SU-DHL-6 (cell line): ENCODE measurements around the gene PPARA.

Experiments used
- H2AFZ ChIP-seq: fragments of 200-600 bp; sonication (generic); 2 replicates; pipeline ENCODE4 v1.6.1; 2014; ENCODE audit warnings: low read depth, mild to moderate bottlenecking, moderate library complexity, mixed read lengths, antibody characterized with exemption, low read length; ENCODE audit not compliant: severe bottlenecking
- H3F3A ChIP-seq: fragments of 200-600 bp; shearing (Covaris generic); 2 replicates; pipeline ENCODE4 v1.6.0; 2016; ENCODE audit warnings: antibody characterized with exemption, mild to moderate bottlenecking; ENCODE audit not compliant: insufficient read depth
- H3K27ac ChIP-seq: fragments of 200-600 bp; sonication (generic); 2 replicates; pipeline ENCODE4 v1.5.1; 2016; ENCODE audit warnings: low read depth, mild to moderate bottlenecking, low read length, moderate library complexity, mixed read lengths
- H3K27me3 ChIP-seq: fragments of 200-600 bp; sonication (generic), shearing (Covaris generic); 2 replicates; pipeline ENCODE4 v1.6.0; 2014; ENCODE audit warnings: mild to moderate bottlenecking, low read length
- H3K36me3 ChIP-seq: fragments of 200-600 bp; sonication (generic); 2 replicates; pipeline ENCODE4 v1.6.1; 2014; ENCODE audit warnings: mild to moderate bottlenecking, low read length, mixed read lengths
- H3K4me2 ChIP-seq: fragments of 300-600, 200-600 bp; shearing (Covaris generic), sonication (generic); 2 replicates; pipeline ENCODE4 v1.6.0; 2014; ENCODE audit warnings: low read length, low read depth, mild to moderate bottlenecking; ENCODE audit not compliant: poor library complexity, severe bottlenecking
- H3K4me3 ChIP-seq: fragments of 200-600 bp; sonication (generic); 2 replicates; pipeline ENCODE4 v1.5.1; 2014; ENCODE audit warnings: antibody characterized with exemption, low read length, mild to moderate bottlenecking, mixed read lengths; ENCODE audit not compliant: insufficient read depth, poor library complexity, severe bottlenecking
- H3K79me2 ChIP-seq: fragments of 200-600 bp; sonication (generic); 2 replicates; pipeline ENCODE4 v1.6.1; 2014; ENCODE audit warnings: mild to moderate bottlenecking, low read length, moderate library complexity; ENCODE audit not compliant: insufficient read depth
- H3K9ac ChIP-seq: fragments of 200-600 bp; sonication (generic); 2 replicates; pipeline ENCODE4 v1.7.0; 2014; ENCODE audit warnings: mild to moderate bottlenecking, low read length
- H3K9me2 ChIP-seq: fragments of 200-600 bp; sonication (generic); replicated peaks from 2 replicates; pipeline ENCODE4 v1.6.1; 2014; ENCODE audit warnings: low read length; ENCODE audit not compliant: insufficient read depth
- H3K9me3 ChIP-seq: fragments of 200-600 bp; sonication (generic); 2 replicates; pipeline ENCODE4 v1.6.1; 2014; ENCODE audit warnings: low read length, mixed read lengths; ENCODE audit not compliant: insufficient read depth
- H4K20me1 ChIP-seq: fragments of 200-600 bp; sonication (generic); 2 replicates; pipeline ENCODE4 v1.6.1; 2014; ENCODE audit warnings: low read depth, mild to moderate bottlenecking, antibody characterized with exemption, low read length, moderate library complexity, mixed read lengths
- EZH2phosphoT487 ChIP-seq: fragments of 200-600 bp; sonication (generic), shearing (Covaris generic); conservative IDR thresholded peaks from 2 replicates; pipeline ENCODE4 v1.6.1; 2018; ENCODE audit warnings: mild to moderate bottlenecking, antibody characterized with exemption, low read length, moderate library complexity, mixed read lengths
- TF ChIP-seq, protein P1 (sequence below): fragments of 200-600 bp; sonication (generic); IDR thresholded peaks from one replicate; pipeline ENCODE4 v1.5.1; 2017; ENCODE audit warnings: antibody characterized with exemption, mild to moderate bottlenecking, low read length, moderate library complexity; ENCODE audit not compliant: insufficient read depth, poor library complexity, severe bottlenecking

PPARA gene

DNA sequence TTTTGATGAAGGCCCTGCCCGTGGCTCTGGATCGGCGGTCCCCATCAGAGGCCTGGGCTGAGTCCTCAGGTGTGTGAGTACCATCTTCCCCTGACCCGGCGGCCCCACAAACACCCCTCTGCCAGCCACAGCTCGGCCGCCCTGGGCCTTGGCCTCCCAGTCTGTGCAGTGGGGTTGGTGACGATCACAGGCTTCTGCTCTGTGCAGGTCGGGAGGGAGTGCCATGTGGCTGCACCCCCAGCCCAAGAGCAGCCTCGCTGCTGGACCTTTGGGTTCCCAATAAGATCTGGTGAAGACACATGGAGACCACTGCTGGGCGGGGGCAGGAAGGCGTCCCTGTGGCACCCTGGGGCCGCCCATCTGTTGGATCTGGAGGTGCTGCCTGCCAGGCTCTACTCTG is 47.1 kb upstream of the PPARA start:
- TF ChIP-seq EZH2phosphoT487 = no peak
- TF ChIP-seq, protein P1, sequence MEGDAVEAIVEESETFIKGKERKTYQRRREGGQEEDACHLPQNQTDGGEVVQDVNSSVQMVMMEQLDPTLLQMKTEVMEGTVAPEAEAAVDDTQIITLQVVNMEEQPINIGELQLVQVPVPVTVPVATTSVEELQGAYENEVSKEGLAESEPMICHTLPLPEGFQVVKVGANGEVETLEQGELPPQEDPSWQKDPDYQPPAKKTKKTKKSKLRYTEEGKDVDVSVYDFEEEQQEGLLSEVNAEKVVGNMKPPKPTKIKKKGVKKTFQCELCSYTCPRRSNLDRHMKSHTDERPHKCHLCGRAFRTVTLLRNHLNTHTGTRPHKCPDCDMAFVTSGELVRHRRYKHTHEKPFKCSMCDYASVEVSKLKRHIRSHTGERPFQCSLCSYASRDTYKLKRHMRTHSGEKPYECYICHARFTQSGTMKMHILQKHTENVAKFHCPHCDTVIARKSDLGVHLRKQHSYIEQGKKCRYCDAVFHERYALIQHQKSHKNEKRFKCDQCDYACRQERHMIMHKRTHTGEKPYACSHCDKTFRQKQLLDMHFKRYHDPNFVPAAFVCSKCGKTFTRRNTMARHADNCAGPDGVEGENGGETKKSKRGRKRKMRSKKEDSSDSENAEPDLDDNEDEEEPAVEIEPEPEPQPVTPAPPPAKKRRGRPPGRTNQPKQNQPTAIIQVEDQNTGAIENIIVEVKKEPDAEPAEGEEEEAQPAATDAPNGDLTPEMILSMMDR = no peak
- Histone ChIP-seq H3K9me3 (no peaks in the 10 kb centered on the region), H3K9ac (no peak overlapping the region), H3K27ac (no peak overlapping the region), H4K20me1 (no peaks in the 10 kb centered on the region), H3K36me3 (no peaks in the 10 kb centered on the region), H3K9me2 (no peaks in the 10 kb centered on the region), H3K4me3 (no peak overlapping the region), H3F3A (no peaks in the 10 kb centered on the region), H3K79me2 (no peaks in the 10 kb centered on the region), H3K27me3 (no peaks in the 10 kb centered on the region), H2AFZ (no peak overlapping the region), H3K4me2 (no peak overlapping the region)

DNA sequence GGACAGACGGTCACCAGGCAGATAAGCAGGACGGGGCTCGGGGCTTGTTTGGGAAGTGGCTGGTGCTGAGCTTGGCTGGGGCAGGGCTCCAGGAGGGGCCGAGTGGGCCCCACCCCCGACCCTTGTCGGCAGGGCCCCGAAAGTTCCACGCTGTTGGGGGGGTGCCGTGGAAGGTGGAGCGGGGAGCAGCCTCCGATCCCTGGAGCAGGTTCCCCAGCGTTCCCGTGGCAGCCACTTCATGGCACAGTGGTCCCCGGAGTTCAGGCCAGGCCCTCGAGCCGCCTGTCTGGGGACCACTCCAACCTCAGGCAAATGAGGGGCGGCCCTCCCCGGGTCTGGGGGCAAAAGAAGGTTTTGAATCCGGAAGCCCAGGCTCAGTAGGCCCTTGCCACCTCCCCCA is 46.7 kb upstream of the PPARA start:
- Histone ChIP-seq H3K36me3 (no peaks in the 10 kb centered on the region), H3F3A (no peaks in the 10 kb centered on the region), H2AFZ (no peak overlapping the region), H3K4me2 (no peak overlapping the region), H3K27ac (no peak overlapping the region), H3K9me3 (no peaks in the 10 kb centered on the region), H3K79me2 (no peaks in the 10 kb centered on the region), H3K27me3 (no peaks in the 10 kb centered on the region), H3K9ac (no peak overlapping the region), H4K20me1 (no peaks in the 10 kb centered on the region), H3K4me3 (no peak overlapping the region), H3K9me2 (no peaks in the 10 kb centered on the region)
- no peak for TF ChIP-seq EZH2phosphoT487
- TF ChIP-seq, protein P1 = no peak

DNA sequence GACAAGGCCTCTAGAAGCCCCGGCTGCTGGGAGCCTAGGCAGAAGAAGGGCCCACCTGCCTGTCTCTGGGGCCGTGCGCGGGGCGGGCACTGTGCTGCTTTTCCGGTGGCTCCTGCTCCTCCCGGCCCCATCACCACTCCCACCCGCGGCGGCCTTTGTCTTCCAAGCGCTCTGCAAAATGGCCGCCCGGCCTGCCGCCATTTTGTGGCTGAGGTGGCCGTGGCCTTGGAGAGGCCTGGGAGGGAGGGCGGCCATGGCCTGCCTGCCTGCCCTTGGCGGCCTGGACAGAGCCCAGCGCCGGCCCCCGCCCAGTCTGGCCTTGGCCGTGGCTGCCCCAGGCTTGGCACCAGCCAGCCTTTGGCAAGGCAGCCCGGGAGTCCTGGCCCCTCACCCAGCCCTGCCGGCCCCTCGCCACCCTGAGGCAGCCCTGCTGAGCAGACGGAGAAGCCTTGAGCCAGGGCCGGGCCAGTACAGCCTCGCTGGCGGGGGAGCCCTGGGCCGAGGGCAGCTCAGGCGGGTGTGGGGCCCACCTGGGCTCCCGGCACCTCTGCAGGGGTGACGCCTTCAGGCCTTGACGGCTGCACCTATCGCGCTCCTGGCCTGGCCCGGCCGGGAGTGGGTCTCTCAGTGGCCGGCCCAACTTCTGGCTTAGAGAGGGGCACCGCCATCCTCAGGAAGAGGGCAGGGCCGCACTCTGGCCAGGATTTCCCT is 46.0 kb upstream of the PPARA start:
- Histone ChIP-seq H3K9me3 (no peaks in the 10 kb centered on the region), H3K27ac (no peak overlapping the region), H3K79me2 (no peaks in the 10 kb centered on the region), H3K9ac (no peak overlapping the region), H3K9me2 (no peaks in the 10 kb centered on the region), H4K20me1 (no peaks in the 10 kb centered on the region), H3F3A (no peaks in the 10 kb centered on the region), H3K27me3 (no peaks in the 10 kb centered on the region), H3K4me3 (no peak overlapping the region), H3K36me3 (no peaks in the 10 kb centered on the region), H3K4me2 (no peak overlapping the region), H2AFZ (no peak overlapping the region)
- TF ChIP-seq, protein P1 = no peak
- TF ChIP-seq EZH2phosphoT487 = no peak
